Islet precursor cell (in vitro differentiated cells): ENCODE results near the gene HIPK1.
A peak's percentile ranks its signal among the peaks of the same experiment; 100 is the strongest.
"Not testable (repeated sequence)": the region's sequence is repeated elsewhere in the genome, so short reads cannot be mapped to it uniquely, and the experiment has no call there.

ENCODE experiments used
- DNase-seq: peaks from one replicate; pipeline ENCODE4 v3.0.0-alpha.2; 2018

HIPK1 gene

GRCh38 chr1:114019724-114020123 lies 90.6 kb downstream of the HIPK1 start:
- not testable (repeated sequence) for DNase-seq

- DNase-seq = peak; percentile 63
These were observed 92.6 kb downstream of the HIPK1 start for GRCh38 chr1:114021665-114022099.

DNA sequence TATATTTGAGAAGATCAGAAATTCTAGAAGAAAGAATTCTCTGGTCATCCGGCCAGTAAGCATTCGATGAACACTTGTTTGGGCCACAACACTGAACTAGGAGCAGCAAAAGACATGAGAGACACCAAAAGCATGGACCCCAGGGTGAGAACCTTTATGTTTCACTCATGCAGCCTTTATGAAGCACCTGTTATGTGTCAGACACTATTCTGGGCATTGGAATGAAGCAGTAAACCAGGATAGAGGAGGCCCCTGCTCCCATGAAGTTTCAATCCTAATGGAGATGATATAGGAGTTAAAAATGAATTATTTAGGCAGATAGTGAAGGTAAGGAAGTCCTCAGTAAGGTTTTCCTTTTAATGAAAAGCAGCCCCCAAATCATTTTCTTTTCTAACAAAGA lies 93.8 kb downstream of the HIPK1 start:
- no peak for DNase-seq

- no peak for DNase-seq
These were observed 94.3 kb downstream of the HIPK1 start for GRCh38 chr1:114023377-114023776.

DNA sequence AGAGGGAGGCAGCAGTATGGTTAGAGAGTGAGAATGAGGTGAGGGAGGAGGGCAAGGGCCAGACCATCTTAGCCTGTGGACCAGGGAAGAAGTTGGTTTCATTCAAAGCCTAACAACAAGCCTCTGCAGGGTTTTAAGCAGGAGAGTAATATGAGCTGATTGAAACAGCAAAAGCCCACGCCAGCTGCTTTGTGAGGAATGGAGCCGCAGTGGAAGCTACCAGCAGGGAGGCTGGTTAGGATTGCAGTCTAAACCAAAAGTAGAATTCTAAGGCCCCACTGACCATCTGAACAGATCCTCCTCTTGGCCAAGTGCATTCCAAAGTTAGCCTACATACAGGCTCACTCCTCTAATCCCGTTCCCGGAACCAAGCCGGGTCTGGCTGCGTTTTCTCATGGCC lies 94.9 kb downstream of the HIPK1 start:
- DNase-seq = no peak

DNA sequence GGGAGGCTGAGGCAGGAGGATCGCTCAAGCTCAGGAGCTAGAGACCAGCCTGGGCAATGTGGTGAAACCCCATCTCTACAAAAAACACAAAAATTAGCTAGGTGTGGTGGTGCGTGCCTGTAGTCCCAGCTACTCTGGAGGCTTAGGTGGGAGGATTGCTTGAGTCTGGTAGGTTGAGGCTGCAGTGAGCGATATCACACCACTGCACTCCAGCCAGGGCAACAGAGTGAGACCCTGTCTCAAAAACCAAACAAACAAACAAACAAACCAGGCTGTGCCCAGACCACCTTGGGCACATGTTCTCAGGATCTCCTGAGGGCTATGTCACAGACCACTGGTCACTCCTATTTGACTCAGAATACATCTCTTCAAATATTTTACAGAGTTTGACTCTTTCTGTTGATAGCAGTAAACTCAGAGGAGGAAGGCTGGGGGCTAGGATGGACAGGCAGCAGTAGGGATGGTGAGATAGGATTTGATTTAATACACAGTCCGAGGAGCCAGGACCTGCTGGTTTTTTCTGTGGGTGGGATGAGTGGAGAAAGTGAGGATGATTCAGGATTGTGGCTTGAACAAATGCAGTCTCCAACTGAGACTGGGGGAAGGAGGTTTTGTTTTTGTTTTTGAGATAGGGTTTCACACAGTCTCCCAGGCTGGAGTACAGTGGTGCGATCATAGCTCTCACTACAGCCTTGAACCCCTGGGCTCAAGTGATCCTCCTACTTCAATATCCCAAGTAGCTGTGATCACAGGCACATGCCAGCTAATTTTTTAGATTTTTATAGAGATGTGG lies 96.7 kb downstream of the HIPK1 start:
- no peak for DNase-seq

DNA sequence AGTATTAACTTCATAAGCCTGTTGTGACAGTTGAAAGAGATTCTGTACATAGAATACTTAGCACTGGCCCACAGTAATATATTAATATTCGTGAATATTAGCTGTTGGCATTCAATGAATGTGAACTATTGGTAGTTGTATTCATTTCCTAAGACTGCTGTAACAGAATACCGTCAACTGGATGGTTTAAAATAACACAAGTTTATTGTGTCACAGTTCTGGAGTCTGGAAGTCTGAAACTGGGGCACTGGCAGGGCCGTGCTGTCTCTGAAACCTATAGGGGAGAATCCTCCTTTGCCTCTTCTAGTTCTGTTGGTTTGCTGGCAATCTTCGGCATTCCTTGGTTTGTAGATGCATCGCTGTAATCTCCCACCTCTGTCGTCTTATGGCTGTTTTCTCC lies 97.7 kb downstream of the HIPK1 start:
- DNase-seq = no peak
